Fibroblast of skin of scalp (primary cell): ENCODE data around the gene ZCCHC24.
A peak's percentile ranks its signal among the peaks of the same experiment; 100 is the strongest.

ENCODE experiments used
- DNase-seq: peaks from one replicate; pipeline ENCODE4 v3.0.0-alpha.2; 2013

The ZCCHC24 gene

GRCh38 chr10:79409726-79410085, 35.7 kb downstream of the ZCCHC24 start:
- DNase-seq: no peak

GRCh38 chr10:79409038-79409725, 36.2 kb downstream of the ZCCHC24 start:
- no peak for DNase-seq

- peak; percentile 76 for DNase-seq
These were observed 37.3 kb downstream of the ZCCHC24 start for GRCh38 chr10:79407811-79408795.

- DNase-seq: no peak
These were observed 38.0 kb downstream of the ZCCHC24 start for GRCh38 chr10:79407423-79407796.

- no peak for DNase-seq
These were observed 38.6 kb downstream of the ZCCHC24 start for GRCh38 chr10:79406683-79407422.

- DNase-seq: no peak
These were observed 39.4 kb downstream of the ZCCHC24 start for GRCh38 chr10:79405995-79406515.

GRCh38 chr10:79405221-79405994, 40.0 kb downstream of the ZCCHC24 start:
- no peak for DNase-seq

GRCh38 chr10:79404690-79405131, 40.7 kb downstream of the ZCCHC24 start:
- no peak for DNase-seq

- DNase-seq: peak; percentile 88
These were observed 41.2 kb downstream of the ZCCHC24 start for GRCh38 chr10:79404231-79404609.

GRCh38 chr10:79403441-79404230, 41.8 kb downstream of the ZCCHC24 start:
- peak; percentile 70 for DNase-seq

GRCh38 chr10:79402951-79403350, 42.5 kb downstream of the ZCCHC24 start:
- no peak for DNase-seq

GRCh38 chr10:79402625-79402946, 42.8 kb downstream of the ZCCHC24 start:
- DNase-seq: no peak

- DNase-seq: peak; percentile 77
These were observed 44.2 kb downstream of the ZCCHC24 start for GRCh38 chr10:79401015-79401921.

GRCh38 chr10:79400146-79401004, 45.0 kb downstream of the ZCCHC24 start:
- no peak for DNase-seq

- peak; percentile 98 for DNase-seq
These were observed 46.1 kb downstream of the ZCCHC24 start for GRCh38 chr10:79399223-79399831.

- no peak for DNase-seq
These were observed 46.8 kb downstream of the ZCCHC24 start for GRCh38 chr10:79398642-79399041.

GRCh38 chr10:79397575-79398303, 47.7 kb downstream of the ZCCHC24 start:
- DNase-seq: peak; percentile 83

- DNase-seq: no peak
These were observed 48.4 kb downstream of the ZCCHC24 start for GRCh38 chr10:79397051-79397450.
